SK-N-SH (cell line): ENCODE results near the gene UBTF.

Experiments
- POLR2AphosphoS5 ChIP-seq: IDR thresholded peaks from 2 replicates; pipeline ENCODE4 v1.6.1; 2012; ENCODE audit warnings: low read depth, low read length
- RCOR1 ChIP-seq: fragments of 150-350 bp; IDR thresholded peaks from 2 replicates; pipeline ENCODE4 v1.6.1; 2017; ENCODE audit warnings: antibody characterized with exemption, low read length
- TF ChIP-seq, protein P1 (sequence below): fragments of 200-600 bp; sonication (generic); IDR thresholded peaks from 2 replicates; pipeline ENCODE4 v1.6.1; 2017; ENCODE audit warnings: antibody characterized with exemption, mild to moderate bottlenecking, moderate library complexity
- TF ChIP-seq, protein P2 (sequence below): IDR thresholded peaks from 2 replicates; pipeline ENCODE4; 2012

DNA sequence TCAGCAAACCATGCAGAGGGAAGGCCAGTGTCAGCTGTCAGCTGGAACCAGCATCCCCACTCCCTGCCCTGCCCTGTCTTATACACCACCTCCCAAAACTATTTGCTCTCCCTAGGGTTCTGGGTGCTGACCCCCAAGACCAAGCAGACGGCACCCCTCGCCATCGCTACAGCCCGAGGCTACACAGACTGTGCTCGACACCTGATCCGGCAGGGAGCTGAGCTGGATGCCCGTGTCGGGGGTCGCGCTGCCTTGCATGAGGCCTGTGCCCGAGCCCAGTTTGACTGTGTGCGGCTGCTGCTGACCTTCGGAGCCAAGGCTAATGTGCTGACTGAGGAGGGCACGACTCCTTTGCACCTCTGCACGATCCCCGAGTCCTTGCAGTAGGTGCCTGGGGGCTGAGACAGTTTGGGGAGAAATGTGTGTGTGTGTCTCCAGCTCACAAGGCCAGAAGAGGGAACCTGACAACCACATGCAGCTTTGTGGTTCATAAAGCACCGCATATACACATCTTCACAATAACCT lies 47.5 kb downstream of the UBTF start:
- TF ChIP-seq POLR2AphosphoS5 (no peak), RCOR1 (no peak)
- TF ChIP-seq, protein P1, sequence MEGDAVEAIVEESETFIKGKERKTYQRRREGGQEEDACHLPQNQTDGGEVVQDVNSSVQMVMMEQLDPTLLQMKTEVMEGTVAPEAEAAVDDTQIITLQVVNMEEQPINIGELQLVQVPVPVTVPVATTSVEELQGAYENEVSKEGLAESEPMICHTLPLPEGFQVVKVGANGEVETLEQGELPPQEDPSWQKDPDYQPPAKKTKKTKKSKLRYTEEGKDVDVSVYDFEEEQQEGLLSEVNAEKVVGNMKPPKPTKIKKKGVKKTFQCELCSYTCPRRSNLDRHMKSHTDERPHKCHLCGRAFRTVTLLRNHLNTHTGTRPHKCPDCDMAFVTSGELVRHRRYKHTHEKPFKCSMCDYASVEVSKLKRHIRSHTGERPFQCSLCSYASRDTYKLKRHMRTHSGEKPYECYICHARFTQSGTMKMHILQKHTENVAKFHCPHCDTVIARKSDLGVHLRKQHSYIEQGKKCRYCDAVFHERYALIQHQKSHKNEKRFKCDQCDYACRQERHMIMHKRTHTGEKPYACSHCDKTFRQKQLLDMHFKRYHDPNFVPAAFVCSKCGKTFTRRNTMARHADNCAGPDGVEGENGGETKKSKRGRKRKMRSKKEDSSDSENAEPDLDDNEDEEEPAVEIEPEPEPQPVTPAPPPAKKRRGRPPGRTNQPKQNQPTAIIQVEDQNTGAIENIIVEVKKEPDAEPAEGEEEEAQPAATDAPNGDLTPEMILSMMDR: no peak
- TF ChIP-seq, protein P2, sequence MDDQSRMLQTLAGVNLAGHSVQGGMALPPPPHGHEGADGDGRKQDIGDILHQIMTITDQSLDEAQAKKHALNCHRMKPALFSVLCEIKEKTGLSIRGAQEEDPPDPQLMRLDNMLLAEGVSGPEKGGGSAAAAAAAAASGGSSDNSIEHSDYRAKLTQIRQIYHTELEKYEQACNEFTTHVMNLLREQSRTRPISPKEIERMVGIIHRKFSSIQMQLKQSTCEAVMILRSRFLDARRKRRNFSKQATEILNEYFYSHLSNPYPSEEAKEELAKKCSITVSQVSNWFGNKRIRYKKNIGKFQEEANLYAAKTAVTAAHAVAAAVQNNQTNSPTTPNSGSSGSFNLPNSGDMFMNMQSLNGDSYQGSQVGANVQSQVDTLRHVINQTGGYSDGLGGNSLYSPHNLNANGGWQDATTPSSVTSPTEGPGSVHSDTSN: no peak
